ENCODE results near the gene LCTL.

The LCTL gene

DNA sequence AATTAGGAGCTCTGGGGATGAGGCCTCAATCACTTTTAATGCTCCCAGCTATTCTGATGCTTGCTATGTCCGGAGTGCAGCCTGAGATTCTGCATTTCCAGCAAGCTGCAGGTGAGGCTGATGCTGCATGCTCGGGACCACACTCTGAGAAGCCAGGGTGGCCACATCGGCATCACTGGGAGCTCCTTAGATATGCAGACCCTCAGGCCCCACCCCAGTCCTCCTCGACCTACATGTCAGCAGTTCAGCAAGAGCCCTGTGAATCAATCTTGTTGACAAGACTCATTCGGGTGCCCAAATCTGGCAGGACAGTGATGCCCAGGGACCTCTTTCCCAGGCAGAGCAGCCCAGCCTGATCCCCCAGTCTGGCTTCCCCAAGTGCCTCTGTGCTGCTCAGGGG, 44.1 kb upstream of the LCTL start:
- peaks cover 3% of the 10 kb centered on the region for H3K4me1 ChIP-seq
- TF ChIP-seq, protein P1, sequence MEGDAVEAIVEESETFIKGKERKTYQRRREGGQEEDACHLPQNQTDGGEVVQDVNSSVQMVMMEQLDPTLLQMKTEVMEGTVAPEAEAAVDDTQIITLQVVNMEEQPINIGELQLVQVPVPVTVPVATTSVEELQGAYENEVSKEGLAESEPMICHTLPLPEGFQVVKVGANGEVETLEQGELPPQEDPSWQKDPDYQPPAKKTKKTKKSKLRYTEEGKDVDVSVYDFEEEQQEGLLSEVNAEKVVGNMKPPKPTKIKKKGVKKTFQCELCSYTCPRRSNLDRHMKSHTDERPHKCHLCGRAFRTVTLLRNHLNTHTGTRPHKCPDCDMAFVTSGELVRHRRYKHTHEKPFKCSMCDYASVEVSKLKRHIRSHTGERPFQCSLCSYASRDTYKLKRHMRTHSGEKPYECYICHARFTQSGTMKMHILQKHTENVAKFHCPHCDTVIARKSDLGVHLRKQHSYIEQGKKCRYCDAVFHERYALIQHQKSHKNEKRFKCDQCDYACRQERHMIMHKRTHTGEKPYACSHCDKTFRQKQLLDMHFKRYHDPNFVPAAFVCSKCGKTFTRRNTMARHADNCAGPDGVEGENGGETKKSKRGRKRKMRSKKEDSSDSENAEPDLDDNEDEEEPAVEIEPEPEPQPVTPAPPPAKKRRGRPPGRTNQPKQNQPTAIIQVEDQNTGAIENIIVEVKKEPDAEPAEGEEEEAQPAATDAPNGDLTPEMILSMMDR (IDR thresholded peaks at IDR 0.05; ENCODE audit: low read depth, low read length), result no peak
- no peaks in the 10 kb centered on the region for H3K9me3 ChIP-seq
- no peaks in the 10 kb centered on the region for H3K27me3 ChIP-seq
- peaks cover 5% of the 10 kb centered on the region for H3K36me3 ChIP-seq
- DNase-seq, result no peak
- H3K4me3 ChIP-seq (ENCODE audit: low read depth, low read length), result no peak overlapping the region

DNA sequence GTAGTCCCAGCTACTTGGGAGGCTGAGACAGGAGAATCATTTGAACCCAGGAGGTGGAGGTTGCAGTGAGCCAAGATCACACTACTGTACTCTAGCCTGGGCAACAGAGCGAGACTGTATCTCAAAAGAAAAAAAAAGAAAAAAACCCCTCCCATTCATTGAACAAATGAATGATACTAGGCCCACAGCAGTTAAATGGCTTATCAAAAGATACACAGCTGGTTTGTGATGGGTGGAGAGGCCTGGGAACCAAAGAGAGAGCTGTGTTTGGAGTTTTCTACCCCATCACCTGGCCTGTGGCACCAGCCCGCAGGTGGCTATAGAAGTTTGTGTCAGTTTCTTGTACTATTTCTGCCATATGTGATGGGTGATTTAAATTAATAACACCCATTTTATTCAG, 43.1 kb upstream of the LCTL start:
- Histone ChIP-seq H3K36me3 (peaks cover 11% of the 10 kb centered on the region), H3K4me1 (no peaks in the 10 kb centered on the region; the same call in 1 of the 2 replicates), H3K27me3 (no peaks in the 10 kb centered on the region), H3K4me3 (ENCODE audit: low read depth, low read length) (no peak overlapping the region), H3K9me3 (no peaks in the 10 kb centered on the region)
- TF ChIP-seq, protein P1 (IDR thresholded peaks at IDR 0.05; ENCODE audit: low read depth, low read length), result no peak
- DNase-seq, result no peak

DNA sequence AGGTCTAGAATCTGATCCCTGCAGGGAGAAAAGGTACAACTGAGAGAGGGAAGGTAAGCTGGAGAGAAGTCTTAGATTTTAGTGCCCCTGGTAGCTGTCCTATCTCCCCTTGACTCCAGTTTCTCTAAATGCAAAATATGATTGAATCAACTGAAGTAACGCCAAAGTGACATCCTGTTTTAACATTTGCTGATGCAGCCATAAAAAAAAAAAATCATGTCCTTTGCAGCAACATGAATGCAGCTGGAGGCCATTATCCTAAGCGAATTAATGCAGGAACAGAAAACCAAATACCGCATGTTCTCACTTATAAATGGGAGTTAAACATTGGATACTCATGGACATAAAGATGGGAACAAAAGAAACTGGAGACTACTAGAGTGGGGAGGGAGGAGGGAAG, 42.4 kb upstream of the LCTL start:
- no peak overlapping the region for H3K4me3 ChIP-seq (ENCODE audit: low read depth, low read length)

DNA sequence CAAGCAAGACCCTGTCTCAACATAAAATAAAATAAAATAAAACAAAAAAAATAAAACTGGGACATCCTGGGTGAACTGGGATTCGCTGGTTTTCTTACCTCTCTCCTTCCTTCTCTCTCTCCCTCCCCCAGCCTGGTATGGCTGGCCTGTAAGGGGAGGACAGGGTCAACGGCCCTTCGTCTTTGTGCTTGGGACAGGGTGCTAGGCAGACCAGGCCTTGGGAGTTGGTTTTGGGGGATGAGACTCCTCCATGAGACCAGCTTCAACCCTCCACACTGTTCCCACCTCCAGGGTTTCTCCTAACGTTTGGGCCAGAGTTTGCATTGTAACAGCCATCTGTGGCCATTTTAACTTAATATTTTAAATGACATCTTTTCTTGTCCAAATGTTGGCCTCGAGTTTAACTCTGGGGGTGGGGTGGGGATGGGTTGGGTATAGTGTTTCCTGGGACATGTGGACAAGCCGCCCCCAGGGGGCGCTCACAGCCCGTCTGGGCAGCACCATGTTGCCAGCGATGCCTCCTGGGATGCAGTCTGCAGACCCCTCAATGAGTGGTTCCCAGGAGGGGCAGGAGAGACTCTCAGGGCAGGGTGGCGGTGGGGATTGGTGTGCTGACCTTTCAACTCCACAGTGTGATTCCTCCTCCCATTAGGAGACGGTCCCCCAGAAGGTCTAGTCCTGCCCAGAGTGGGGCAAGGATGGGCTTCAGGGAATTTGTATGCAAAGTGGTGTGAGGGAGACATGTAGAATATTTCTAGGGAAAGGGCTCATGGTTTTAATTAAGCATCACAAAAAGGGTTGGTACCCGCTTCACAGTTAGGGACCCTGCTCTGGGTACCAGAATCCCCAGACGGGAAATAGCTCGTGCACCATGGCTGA, 37.7 kb upstream of the LCTL start:
- Histone ChIP-seq H3K36me3 (peaks cover 23% of the 10 kb centered on the region), H3K4me1 (peaks cover 5% of the 10 kb centered on the region), H3K4me3 (ENCODE audit: low read depth, low read length) (no peak overlapping the region), H3K27me3 (no peaks in the 10 kb centered on the region), H3K9me3 (no peaks in the 10 kb centered on the region)
- peak; percentile 86 for DNase-seq
- TF ChIP-seq, protein P1 (IDR thresholded peaks at IDR 0.05; ENCODE audit: low read depth, low read length), result peak; percentile 91

More for the DNA sequence above, 42.4 kb upstream of the LCTL start:
- Histone ChIP-seq H3K27me3 (no peaks in the 10 kb centered on the region), H3K36me3 (peaks cover 11% of the 10 kb centered on the region), H3K4me1 (peaks cover 2% of the 10 kb centered on the region; the same call in 1 of the 2 replicates), H3K9me3 (no peaks in the 10 kb centered on the region)
- TF ChIP-seq, protein P1 (IDR thresholded peaks at IDR 0.05; ENCODE audit: low read depth, low read length), result no peak
- DNase-seq, result no peak

DNA sequence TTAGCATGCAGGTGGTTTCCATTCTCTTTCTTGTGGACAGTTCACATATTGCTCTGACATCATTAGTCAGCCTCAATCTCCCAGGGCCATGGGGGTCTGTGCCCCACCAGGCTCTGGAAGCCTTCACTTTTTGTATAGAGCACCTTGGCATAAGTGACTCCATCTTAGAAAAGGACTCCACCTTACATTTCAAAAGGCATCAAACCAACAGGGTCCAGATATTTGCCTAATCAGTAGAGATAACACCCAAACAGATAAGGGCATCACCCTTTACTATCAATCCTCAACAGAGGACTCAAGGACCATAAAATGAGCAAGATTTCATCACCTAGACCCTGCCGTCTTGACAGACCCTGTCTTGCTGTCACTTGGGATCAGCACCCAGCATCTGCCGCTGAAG, 35.7 kb upstream of the LCTL start:
- no peaks in the 10 kb centered on the region for H3K9me3 ChIP-seq
- no peaks in the 10 kb centered on the region for H3K27me3 ChIP-seq
- peaks cover 24% of the 10 kb centered on the region for H3K36me3 ChIP-seq
- TF ChIP-seq, protein P1 (IDR thresholded peaks at IDR 0.05; ENCODE audit: low read depth, low read length), result no peak
- no peak for DNase-seq
- no peak overlapping the region for H3K4me3 ChIP-seq (ENCODE audit: low read depth, low read length)
- peaks cover 13% of the 10 kb centered on the region for H3K4me1 ChIP-seq

DNA sequence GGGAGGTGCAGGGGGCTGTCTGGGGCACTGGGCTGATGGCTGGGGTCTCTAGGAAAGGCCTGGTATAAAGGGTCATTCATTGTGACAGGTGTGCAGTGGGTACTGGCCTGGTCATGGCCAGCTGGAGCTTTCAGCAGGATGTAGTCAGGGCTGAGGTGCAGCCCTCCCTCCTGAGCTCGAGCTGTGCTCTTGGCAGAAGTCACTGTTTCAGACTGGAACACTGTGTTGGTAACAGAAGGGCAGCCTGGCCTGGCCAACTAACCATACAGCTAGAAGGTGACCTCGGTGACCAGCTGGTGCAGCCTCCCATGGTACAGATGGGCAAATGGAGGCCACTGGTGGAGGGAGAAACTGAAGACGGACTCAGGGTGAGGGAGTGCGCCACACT, 34.4 kb upstream of the LCTL start:
- peaks cover 22% of the 10 kb centered on the region for H3K4me1 ChIP-seq
- H3K9me3 ChIP-seq, result no peaks in the 10 kb centered on the region
- no peak for DNase-seq
- TF ChIP-seq, protein P1 (IDR thresholded peaks at IDR 0.05; ENCODE audit: low read depth, low read length), result no peak
- no peaks in the 10 kb centered on the region for H3K27me3 ChIP-seq
- H3K4me3 ChIP-seq (ENCODE audit: low read depth, low read length), result no peak overlapping the region
- peaks cover 22% of the 10 kb centered on the region for H3K36me3 ChIP-seq

All from BE2C (cell line).